Stimulated activated CD4-positive, alpha-beta T cell treated with anti-CD3 and anti-CD28 coated beads, Interleukin-12 subunit alpha, Interleukin-12 subunit beta, amount 100 ng/mL, for 24 hours (primary cell): Measurements from ENCODE around the gene MESP2.

Source experiments
- DNase-seq, 2 experiments: peaks; one replicate each; pipeline ENCODE4 v3.0.0-alpha.2; 2020; ENCODE audit warnings: low read depth in 2 of 2

MESP2 gene, protein sequence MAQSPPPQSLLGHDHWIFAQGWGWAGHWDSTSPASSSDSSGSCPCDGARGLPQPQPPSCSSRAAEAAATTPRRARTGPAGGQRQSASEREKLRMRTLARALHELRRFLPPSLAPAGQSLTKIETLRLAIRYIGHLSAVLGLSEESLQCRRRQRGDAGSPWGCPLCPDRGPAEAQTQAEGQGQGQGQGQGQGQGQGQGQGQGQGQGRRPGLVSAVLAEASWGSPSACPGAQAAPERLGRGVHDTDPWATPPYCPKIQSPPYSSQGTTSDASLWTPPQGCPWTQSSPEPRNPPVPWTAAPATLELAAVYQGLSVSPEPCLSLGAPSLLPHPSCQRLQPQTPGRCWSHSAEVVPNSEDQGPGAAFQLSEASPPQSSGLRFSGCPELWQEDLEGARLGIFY

DNA sequence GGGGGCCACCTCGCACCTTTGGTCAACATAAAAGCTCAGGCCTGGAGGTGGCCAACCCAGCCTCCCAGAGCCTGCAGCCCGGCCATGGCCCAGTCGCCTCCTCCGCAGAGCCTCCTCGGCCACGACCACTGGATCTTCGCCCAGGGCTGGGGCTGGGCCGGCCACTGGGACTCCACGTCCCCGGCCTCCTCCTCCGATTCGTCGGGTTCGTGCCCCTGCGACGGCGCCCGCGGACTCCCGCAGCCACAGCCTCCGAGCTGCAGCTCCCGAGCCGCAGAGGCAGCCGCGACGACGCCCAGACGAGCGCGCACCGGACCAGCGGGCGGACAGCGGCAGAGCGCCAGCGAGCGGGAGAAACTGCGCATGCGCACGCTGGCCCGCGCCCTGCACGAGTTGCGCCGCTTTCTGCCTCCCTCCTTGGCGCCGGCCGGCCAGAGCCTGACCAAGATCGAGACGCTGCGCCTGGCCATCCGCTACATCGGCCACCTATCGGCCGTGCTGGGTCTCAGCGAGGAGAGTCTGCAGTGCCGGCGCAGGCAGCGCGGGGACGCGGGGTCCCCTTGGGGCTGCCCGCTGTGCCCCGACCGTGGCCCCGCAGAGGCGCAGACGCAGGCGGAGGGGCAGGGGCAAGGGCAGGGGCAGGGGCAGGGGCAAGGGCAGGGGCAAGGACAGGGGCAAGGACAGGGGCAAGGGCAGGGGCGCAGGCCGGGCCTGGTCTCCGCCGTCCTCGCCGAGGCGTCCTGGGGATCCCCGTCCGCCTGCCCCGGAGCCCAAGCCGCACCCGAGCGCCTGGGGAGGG, at the start of gene MESP2:
MESP2 (plus strand) TSS at position 59 of the 799 bp plus-strand sequence; CDS start at position 85, 26 bp downstream.
- DNase-seq: peak; percentile 16 to 35

DNA sequence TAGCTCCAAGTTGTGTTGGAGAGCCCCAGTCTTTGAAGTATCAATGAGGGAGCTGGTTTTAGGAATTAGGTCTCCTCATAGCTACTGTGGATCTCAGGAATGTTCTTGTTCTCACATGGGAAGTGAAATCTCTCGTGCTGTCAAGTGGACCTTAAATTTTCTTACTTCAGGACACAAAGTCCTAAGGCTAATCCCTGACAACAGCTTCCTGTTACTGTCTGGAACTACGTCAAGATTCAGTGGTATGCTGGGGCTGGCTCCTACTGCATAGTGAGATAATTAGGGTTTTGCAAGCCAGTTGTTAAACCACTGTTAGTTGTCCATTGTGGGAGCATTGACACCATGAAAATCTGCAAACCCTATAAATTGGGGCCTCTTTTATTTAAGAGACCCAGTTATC, 47.9 kb upstream of the MESP2 start:
- DNase-seq: no peak

DNA sequence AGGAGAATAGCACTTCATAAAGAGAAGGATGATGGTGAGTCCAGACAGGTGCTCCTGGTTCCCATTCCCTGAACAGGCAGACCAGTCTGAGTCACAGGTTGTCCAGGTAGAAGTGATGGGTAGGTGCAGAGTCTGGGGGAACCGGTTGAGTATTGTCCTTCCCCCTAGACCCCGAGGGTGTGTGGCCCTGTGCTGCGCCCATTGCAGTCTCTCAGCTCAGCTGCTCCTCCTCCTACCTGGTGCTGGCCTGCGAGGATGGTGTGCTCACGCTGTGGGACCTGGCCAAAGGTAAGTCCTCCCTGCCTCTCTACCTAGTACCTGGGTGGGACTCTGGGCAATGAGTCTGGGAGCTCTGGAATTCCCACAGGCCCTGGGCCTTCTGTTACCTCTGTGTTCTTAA, 44.9 kb upstream of the MESP2 start:
- DNase-seq: no peak

DNA sequence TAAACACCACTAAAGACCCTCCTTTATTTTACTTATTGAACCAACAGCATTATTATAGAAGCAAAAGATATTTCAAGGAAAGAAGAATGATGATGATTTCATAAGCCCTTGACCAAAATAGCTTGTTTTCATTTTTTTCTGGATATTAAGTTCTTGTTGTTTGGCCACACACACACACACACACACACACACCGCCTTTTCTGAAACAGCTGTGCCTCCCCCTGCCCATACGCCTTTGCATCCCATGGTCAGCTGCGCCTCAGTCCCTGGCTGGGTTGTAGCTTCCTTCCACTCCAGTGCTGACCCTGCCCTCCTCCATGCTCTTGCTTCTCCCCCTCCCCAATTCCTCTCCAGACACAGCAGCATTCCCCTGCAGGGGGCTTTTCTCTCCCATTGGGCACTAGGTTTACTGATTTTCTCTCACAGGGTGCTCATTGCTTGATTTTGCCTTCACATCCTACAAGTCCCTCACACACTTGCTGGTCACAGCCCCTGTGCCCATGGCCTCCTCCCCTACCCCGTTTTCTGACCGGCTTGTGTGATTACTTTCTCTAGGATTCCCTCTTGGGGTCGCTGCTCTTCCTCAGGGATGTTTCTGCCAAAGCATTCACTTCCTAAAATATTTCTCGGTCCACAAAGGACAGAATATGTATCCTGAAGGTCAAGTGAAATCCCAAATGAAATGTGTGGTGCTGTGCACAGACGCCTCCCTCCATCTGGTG, 43.5 kb upstream of the MESP2 start:
- DNase-seq: no peak

DNA sequence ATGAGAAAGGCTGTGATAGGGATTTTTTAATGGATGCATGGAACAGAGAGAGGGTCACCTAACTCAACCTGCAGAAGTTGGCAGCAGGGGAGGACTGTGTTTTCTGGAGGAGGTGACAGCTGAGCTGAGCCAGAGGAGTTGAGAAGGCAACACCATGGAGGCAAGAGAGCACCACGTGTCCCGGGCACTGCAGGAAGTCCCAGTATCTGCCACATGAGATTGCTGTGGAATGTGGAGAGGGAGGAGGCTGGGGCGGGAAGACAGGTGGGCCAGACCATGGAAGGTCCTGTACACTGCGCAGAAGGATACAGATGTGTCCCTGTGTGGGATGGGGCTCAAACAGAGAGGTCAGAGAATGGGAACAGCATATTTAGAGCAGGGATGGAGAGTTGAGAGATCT, 40.4 kb upstream of the MESP2 start:
- DNase-seq: no peak

DNA sequence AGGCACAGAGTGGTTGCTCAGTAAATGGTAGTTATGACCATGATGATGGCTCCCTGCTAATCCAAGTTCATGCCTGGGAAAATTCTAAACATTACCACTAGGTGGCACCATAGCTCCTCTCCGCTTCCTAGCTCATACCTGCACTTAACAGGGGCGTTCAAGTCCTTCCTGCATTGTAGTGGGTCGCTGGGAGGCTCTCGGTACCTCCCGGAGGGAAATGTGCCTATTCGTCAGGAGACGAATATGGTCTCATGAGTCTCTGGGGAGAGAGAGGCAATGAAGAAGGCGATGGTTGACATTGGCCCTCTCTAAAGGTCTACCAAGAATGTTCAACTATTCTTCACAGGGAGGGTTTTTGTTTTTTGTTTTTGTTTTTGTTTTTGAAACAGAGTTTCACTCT, 36.0 kb upstream of the MESP2 start:
- DNase-seq: no peak

DNA sequence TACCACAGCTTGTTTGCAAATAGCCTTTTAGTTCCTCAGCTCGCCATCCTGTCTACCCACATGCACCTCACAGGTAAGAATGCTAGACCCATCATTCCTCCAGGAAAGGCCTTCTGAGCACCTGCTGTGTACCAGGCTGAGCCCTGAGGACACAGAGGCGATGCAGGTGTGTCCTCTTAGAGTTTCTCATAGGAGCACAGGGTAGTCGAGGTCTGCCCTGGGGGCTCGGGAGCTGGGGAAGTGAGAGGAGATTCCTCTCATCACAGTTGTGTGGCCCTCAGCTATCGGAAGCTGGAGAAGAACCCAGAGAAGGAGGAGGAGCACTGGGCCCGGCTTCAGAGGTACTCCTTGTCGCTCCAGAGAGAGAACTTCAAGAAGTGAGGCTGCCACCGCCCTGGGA, 33.1 kb upstream of the MESP2 start:
- DNase-seq: no peak

DNA sequence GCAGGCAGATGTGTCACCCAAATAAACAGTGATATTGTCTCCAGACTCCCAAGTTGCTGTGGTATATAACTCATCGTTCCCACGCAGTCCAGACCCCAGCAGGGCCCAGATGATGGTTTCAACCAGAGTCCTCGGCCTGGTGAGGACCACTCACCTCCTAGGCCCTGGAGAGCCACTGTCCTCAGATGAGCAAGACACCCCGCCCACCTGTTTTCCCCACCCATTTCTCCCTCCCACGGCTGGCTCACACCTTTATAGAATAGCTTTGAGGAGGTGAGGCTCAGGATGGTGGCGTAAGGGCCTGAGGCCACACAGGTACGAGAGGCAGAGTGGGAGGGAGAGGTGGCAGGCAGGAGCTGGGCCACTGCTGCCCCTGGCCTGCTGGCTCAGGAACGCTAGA, 32.5 kb upstream of the MESP2 start:
- DNase-seq: no peak

DNA sequence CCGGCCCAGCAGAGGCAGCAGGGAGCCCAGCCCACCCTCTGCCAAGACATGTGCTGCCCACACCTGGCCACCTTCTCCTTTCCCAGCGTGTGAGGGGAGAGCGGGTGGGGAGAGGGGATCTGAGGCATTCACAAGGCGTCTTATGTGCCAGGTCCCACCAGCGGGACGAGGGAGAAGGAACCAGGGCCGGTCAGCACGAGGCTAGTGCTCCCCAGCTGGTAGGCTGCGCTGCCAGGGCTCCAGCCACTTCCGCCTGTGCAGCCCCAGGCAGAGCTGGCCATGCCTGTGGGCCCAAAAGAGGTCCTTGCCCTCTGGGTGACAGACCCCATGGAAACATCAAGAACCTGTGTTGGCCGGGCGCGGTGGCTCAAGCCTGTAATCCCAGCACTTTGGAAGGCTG, 31.0 kb upstream of the MESP2 start:
- DNase-seq: no peak

DNA sequence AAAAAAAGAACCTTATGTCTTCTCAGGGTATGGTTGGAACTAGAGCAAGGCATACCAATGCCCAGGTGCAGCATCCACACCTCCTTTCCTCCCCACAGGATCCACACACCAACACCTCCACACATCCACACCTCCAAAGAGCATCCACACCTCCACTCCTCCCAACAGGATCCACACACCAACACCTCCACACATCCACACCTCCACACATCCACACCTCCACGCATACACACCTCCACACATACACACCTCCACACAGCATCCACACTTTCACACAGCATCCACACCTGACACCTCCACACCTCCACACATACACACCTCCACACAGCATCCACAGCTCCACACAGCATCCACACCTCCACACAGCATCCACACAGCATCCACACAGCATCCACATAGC, 30.4 kb upstream of the MESP2 start:
- DNase-seq: no peak

DNA sequence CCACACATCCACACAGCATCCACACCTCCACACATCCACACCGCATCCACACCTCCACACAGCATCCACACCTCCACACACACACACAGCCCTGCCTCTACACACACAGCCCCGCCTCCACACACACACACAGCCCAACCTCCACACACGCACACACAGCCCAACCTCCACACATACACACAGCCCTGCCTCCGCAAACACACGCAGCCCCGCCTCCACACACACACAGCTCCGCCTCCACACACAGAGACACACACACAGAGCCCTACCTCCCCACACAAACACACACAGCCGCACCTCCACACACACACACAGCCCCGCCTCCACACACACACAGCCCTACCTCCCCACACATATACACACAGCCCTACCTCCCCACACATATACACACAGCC, 29.7 kb upstream of the MESP2 start:
- DNase-seq: no peak

DNA sequence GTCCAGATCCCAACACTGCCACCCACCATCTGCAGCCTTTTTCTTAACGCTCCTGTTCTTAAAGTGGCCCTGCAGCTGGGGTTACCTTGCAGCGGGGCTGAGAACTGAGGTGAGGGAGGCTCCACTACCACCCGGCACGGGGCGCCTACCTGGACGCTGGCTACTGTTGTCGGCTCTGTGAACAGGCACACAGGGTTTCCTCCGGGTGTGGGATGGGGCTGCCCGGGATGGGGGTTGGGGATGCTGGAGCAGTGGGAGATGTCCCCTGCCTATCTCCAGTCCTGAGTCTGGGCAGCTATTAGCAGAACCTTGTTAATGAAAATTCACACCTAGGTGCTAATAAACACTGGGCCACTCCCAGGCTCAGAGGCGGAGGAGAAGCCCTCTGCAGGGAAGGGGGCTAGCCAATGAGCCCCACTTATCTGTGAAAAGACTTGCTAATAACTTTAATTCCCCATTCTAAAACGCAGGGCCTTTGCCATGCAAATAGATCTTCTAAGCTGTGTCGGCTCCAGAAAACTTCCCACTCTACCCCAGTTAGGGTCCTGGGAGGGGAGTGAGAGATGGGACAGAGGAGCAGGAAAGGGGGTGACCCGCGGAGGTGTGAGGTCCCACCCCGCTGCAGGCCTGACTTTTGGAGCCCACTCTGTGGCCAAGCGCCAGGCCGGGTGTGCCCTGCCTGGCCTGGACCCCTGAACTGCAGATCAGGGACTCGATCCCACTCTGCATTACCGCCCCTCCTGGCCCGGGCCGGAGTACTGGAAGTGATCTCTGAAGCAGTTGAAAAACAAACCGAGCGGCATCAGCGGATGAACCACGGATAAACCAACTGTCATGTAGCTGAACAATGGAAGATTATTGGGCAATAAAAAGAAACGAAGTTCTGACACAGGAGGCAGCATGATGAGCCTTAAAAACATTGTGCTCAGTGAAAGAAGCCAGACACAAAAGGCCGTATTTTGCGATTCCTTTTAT, 28.1 kb upstream of the MESP2 start:
- no peak for DNase-seq

DNA sequence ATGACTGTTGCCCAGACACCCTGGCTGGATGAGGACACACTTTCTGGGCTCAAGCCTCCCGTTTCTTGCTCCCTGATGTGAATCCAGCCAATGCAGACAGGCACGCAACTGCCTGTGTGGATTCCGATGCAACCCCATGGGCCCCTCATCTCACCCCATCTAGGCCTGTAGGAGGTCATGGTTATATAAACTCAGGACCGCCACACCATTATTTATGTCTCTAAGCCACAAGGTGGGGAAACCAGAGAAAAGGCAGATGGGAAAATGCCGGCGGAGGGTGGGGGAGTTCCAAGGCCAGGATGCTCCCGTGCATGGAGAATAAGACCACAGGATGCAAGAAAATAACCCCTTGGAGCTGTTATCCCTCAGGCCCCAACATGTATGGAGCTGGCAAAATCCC, 27.1 kb upstream of the MESP2 start:
- DNase-seq: no peak

DNA sequence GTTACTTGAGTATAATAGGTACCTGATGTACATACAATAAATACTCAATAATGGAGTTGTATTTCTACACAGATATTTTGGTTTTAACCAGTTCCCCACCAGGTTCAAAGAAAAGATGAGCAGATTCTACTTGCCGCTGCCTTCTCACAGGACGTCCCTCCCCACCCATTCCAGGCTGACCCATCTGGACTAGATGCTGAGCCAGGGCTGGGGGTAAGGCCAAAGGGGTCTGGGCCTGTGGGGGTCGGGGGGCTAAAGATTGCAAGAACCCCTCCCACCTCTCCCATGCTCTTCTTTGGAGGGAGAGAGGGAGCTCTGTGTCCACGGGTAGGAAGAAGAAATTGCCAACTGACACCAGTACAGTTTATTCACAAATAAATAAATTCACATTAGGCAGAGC, 26.6 kb upstream of the MESP2 start:
- no peak for DNase-seq

DNA sequence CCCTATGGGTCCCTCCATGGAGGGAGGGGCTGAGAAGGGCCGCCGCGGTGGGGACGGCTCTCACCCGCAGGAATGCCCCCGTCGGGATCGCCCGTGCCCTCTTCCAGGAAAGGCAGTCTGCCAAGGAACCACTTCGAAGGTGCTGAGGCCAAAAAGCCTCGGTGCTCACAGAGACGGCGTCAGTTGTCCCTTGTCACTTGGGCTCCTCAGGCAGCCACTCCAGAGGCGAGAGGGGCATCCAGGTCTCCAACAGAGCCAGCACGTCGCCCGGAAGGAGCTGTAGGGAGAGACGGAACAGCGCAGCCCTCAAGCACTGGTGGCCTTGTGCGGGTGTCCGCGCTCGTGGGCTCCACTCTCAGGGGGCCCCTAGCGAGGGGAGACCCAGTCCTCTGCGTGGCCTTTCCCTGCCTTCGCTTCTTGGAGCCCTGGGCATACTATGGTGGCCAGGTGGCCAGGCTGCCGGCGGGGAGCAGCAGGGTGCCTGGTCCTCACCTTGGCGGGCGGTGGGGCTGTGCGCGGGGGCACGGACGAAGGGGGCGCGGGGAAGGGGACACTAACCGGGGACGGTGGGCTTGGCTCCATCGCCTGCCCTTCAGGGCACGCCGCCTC, 26.1 kb upstream of the MESP2 start:
- DNase-seq: no peak

DNA sequence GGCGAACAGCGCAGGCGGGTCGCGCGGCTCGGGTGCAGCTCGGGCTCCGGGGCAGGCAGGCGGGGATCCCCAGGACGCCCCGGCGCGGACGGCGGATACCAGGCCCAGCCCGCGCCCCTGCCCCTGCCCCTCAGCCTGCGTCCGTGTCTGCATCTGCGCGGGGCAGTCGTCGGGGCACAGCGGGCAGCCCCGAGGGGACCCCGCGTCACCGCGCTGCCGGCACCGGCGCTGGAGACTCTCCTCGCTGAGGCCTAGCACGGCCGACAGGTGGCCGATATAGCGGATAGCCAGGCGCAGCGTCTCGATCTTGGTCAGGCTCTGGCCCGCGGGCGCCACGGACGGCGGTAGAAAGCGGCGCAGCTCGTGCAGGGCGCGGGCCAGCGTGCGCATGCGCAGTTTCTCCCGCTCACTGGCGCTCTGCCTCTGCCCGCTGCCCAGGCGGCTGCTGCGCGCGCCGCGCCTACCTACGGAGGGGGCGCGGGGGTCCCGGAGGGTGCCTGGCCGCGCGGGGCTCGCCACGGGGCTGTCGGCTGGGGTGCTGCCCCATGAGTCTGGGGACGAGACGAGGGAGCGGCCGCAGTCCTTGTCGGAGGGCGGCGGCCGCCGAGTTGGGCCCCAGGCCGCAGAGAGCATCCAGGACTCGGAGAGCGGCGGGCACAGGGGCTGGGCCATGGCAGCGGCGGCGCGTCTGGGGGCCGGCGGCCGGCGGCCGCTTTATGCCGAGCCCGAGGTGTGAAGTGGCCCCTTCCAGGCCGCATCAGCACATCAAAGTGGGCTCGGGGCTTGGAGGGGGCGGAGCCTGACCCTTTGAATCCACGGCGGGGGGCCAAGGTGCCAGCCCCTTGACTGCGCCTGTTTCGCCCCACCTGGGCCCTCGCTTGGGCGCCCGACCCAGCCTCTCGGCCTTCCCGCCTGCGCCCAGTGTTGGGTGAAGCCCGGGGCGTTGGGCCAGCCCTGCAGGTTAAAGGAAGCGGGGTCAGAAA, 25.3 kb upstream of the MESP2 start, which contains the start of gene MESP1:
MESP1 (minus strand) TSS at position 690 of the 983 bp plus-strand sequence; CDS start at position 672, 18 bp downstream.
- DNase-seq: peak; percentile 72 to 82

DNA sequence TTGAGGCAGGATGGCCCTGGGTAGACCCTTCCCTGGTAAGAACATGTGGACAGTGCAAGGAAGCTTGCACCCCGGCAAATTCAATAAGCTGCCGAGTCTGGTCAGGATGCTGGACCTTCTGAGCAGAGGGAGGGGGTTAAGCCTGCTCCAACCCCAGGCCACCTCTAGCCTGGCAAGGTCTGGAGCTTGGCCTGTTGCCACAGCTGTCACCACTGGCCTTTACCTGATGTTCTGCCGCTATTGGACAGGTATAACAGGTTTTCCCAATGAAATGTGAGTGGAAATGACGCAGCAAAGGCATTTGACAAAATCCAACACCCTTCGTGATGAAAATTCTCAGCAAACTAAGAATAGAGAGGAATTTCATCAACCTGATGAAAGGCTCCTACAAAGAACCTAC, 24.4 kb upstream of the MESP2 start:
- DNase-seq: no peak

DNA sequence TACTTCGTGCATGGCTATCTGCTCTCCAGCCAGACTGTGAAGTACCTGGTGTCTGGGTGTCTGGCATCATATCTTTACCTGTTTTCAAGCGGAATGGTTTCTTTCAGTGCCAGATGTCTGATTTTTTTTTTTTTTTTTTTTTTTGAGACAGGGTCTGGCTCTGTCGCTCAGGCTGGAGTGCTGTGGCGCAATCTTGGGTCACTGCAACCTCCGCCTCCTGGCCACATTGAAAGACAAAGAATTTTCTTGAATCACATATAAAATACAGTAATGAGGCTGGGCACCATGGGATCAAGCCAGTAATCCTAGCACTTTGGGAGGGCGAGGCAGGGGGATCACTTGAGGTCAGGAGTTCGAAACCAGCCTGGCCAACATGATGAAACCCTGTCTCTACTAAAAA, 22.3 kb upstream of the MESP2 start:
- DNase-seq: no peak

DNA sequence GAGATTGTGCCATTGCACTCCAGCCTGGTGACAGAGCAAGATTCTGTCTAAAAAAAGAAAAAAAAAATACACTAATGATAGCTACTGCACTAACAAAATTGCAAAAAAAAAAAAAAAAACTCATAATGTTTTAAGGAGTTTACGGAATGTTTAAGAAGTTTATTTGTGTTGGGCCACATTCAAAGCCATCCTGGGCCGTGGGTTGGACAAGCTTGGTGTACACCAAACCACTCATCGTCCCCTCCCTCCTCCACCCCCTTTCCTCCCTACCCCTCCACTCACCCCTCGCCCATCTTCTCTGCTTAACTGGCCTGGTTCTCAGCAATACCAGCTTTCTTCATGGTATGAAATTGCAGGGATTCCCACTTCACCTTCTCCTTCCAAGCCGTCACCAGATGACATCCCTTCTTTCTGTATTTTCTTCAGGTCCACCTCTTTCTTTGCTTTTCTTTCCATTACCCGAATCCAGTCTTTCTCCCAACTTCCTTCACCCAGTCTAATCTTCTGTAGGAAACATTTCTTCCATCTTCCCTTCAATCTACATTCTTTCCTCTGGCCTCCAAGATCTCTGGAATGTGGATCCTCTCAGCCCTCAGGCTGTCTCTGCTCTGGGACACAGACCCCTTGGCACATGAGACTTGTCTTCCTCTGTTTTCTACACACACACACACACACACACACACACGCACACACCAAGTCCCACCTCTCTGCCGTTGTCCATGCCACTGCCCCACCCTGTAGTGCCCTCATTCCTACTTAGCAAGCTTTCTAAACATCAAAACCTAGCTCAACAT, 21.6 kb upstream of the MESP2 start:
- DNase-seq: no peak
